HepG2 (cell line): ENCODE results near the gene ASGR1. TPM values are rescaled to one million over a fixed set of nuclear protein-coding genes. Genes with fewer than 3 reads are reported as not detected.
A peak's percentile ranks its signal among the peaks of the same experiment; 100 is the strongest.

Experiments used
- ATM ChIP-seq: fragments of 450-650 bp; IDR thresholded peaks from 2 replicates; pipeline ENCODE4 v1.7.1; 2017; ENCODE audit warnings: mild to moderate bottlenecking, borderline replicate concordance
- BORCS8-MEF2B ChIP-seq: sonication (generic); formaldehyde crosslinking; IDR thresholded peaks from 2 replicates; pipeline ENCODE4 v1.8.0; 2022; ENCODE audit warnings: mild to moderate bottlenecking, missing genetic modification reagents
- HNF4A ChIP-seq: sonication (generic); formaldehyde crosslinking; IDR thresholded peaks from 2 replicates; pipeline ENCODE4 v1.4.0; 2020; ENCODE audit warnings: missing genetic modification reagents
- KAT2B ChIP-seq: fragments of 150-350 bp; IDR thresholded peaks from 2 replicates; pipeline ENCODE4 v1.6.1; 2014; ENCODE audit warnings: low read depth, low read length, borderline replicate concordance
- KLF12 ChIP-seq: sonication (generic); formaldehyde crosslinking; IDR thresholded peaks from 2 replicates; pipeline ENCODE4 v1.4.0; 2020; ENCODE audit warnings: missing genetic modification reagents, borderline replicate concordance
- MEIS1 ChIP-seq: sonication (generic); formaldehyde crosslinking; IDR thresholded peaks from 2 replicates; pipeline ENCODE4 v1.9.0; 2021; ENCODE audit warnings: mild to moderate bottlenecking, missing genetic modification reagents, moderate library complexity, borderline replicate concordance
- NPAS2 ChIP-seq: sonication (generic); formaldehyde crosslinking; IDR thresholded peaks from 2 replicates; pipeline ENCODE4 v1.8.0; 2022; ENCODE audit warnings: mild to moderate bottlenecking, missing genetic modification reagents, borderline replicate concordance
- PRMT3 ChIP-seq: sonication (generic); formaldehyde crosslinking; IDR thresholded peaks from 2 replicates; pipeline ENCODE4 v1.8.1; 2022; ENCODE audit warnings: low read depth, mild to moderate bottlenecking, moderate library complexity, missing genetic modification reagents, borderline replicate concordance
- RBM22 ChIP-seq: fragments of 200-400 bp; formaldehyde crosslinking; optimal IDR thresholded peaks from 2 replicates; pipeline ENCODE3; 2017; ENCODE audit warnings: mild to moderate bottlenecking, low read length, moderate library complexity
- RCOR2 ChIP-seq: IDR thresholded peaks from 2 replicates; pipeline ENCODE4 v1.6.1; 2016; ENCODE audit warnings: missing biosample characterization, missing genetic modification reagents
- SP5 ChIP-seq: IDR thresholded peaks from 2 replicates; pipeline ENCODE4 v1.6.1; 2016; ENCODE audit warnings: low read depth, borderline replicate concordance
- SUZ12 ChIP-seq: fragments of 150-350 bp; IDR thresholded peaks from 2 replicates; pipeline ENCODE4 v1.6.1; 2014; ENCODE audit warnings: low read depth, low read length
- ZFYVE20 ChIP-seq: sonication (generic); formaldehyde crosslinking; IDR thresholded peaks from 2 replicates; pipeline ENCODE4 v1.8.0; 2023; ENCODE audit warnings: low read depth, mild to moderate bottlenecking, moderate library complexity, missing genetic modification reagents, borderline replicate concordance
- ZKSCAN5 ChIP-seq: sonication (generic); formaldehyde crosslinking; IDR thresholded peaks from 2 replicates; pipeline ENCODE4 v1.5.1; 2020; ENCODE audit warnings: mild to moderate bottlenecking, missing genetic modification reagents
- ZNF3 ChIP-seq: IDR thresholded peaks from 2 replicates; pipeline ENCODE4 v1.7.0; 2017; ENCODE audit warnings: inconsistent platforms
- ZNF30 ChIP-seq: sonication (generic); formaldehyde crosslinking; IDR thresholded peaks from 2 replicates; pipeline ENCODE4 v1.5.0; 2020; ENCODE audit warnings: mild to moderate bottlenecking, missing genetic modification reagents
- ZNF333 ChIP-seq: sonication (generic); formaldehyde crosslinking; IDR thresholded peaks from 2 replicates; pipeline ENCODE4 v1.4.0; 2020; ENCODE audit warnings: mild to moderate bottlenecking, missing genetic modification reagents, borderline replicate concordance
- ZNF567 ChIP-seq: sonication (generic); formaldehyde crosslinking; IDR thresholded peaks from 2 replicates; pipeline ENCODE4 v1.8.1; 2023; ENCODE audit warnings: mild to moderate bottlenecking, missing genetic modification reagents, borderline replicate concordance
- ZNF572 ChIP-seq: sonication (generic); formaldehyde crosslinking; IDR thresholded peaks from 2 replicates; pipeline ENCODE4 v1.5.1; 2020; ENCODE audit warnings: mild to moderate bottlenecking, missing genetic modification reagents
- ZSCAN25 ChIP-seq: sonication (generic); formaldehyde crosslinking; IDR thresholded peaks from 2 replicates; pipeline ENCODE4 v1.8.0; 2022; ENCODE audit warnings: mild to moderate bottlenecking, missing genetic modification reagents
- ZSCAN9 ChIP-seq: IDR thresholded peaks from 2 replicates; pipeline ENCODE4 v1.6.1; 2016; ENCODE audit warnings: borderline replicate concordance
- polyA plus RNA-seq, 8 experiments: library from polyadenylated mRNA; depleted of rRNA in 3 of 8; stranded (reverse) in 7 of 8; unstranded in 1 of 8; fragments of >200 nt; fragmentation: Illumina TruSeq in 4 of 8; extraction: Trizol in 4 of 8; gene quantifications; 2 replicates each; pipeline versions ENCODE4 v1.2.1 to v1.2.3, GENCODE V29; 2011 to 2016; ENCODE audit warnings: low read depth in 4 of 8, missing spikeins in 1 of 8, mixed read lengths in 1 of 8; ENCODE audit not compliant: insufficient read depth in 1 of 8
- total RNA-seq, 5 experiments: library from RNA; depleted of rRNA; stranded (reverse); fragments of >200 nt; fragmentation: Illumina TruSeq; extraction: Trizol; gene quantifications; 2 replicates each; pipeline ENCODE4 v1.2.3, GENCODE V29; 2016; ENCODE audit warnings: low read depth in 1 of 5
- TF ChIP-seq, protein P1 (sequence below): sonication (generic); formaldehyde crosslinking; IDR thresholded peaks from 2 replicates; pipeline ENCODE4 v1.9.0; 2021; ENCODE audit warnings: missing genetic modification reagents, borderline replicate concordance
- TF ChIP-seq, protein P2 (sequence below): sonication (generic); formaldehyde crosslinking; IDR thresholded peaks from 2 replicates; pipeline ENCODE4 v1.4.0; 2020; ENCODE audit warnings: mild to moderate bottlenecking, low read depth, missing genetic modification reagents
- TF ChIP-seq, protein P3 (sequence below): sonication (generic); formaldehyde crosslinking; conservative IDR thresholded peaks from 2 replicates; pipeline ENCODE4 v1.4.0; 2020; ENCODE audit warnings: missing genetic modification reagents

Gene ASGR1
- total and polyA plus RNA-seq, 2 of the 13 experiments (the other 11 are each of a cell fraction or from before 2014, with no cell fraction given) = 353 to 796 TPM

DNA sequence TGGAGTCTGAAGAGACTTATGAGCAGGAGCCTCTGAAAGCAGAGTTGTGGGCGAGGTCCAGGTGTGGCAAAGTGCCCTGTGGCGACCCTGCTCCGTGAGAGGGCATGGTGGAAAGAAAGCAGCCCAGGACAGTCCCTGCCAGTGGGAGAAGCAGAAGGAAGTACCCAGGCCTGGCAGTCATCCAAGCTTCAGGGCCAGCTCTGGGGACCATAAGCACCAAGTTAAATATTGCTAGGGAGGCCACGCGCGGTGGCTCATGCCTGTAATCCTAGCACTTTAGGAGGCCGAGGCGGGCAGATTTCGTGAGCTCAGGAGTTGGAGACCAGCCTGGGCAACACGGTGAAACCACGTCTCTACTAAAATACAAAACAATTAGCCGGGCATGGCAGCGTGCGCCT, 4.9 kb upstream of the ASGR1 start (continued):
- TF ChIP-seq, protein P1, sequence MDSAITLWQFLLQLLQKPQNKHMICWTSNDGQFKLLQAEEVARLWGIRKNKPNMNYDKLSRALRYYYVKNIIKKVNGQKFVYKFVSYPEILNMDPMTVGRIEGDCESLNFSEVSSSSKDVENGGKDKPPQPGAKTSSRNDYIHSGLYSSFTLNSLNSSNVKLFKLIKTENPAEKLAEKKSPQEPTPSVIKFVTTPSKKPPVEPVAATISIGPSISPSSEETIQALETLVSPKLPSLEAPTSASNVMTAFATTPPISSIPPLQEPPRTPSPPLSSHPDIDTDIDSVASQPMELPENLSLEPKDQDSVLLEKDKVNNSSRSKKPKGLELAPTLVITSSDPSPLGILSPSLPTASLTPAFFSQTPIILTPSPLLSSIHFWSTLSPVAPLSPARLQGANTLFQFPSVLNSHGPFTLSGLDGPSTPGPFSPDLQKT (CRISPR knock-in tag) = no peak
- TF ChIP-seq ZNF567 (CRISPR knock-in tag) = no peak
- TF ChIP-seq ZNF3 (CRISPR knock-in tag) = no peak
- TF ChIP-seq BORCS8-MEF2B (CRISPR knock-in tag) = no peak; the same call in 1 of the 2 replicates
- TF ChIP-seq RCOR2 (CRISPR knock-in tag) = no peak
- peak; percentile 17; the same call in 1 of the 2 replicates for TF ChIP-seq HNF4A (CRISPR knock-in tag)
- TF ChIP-seq, protein P2, sequence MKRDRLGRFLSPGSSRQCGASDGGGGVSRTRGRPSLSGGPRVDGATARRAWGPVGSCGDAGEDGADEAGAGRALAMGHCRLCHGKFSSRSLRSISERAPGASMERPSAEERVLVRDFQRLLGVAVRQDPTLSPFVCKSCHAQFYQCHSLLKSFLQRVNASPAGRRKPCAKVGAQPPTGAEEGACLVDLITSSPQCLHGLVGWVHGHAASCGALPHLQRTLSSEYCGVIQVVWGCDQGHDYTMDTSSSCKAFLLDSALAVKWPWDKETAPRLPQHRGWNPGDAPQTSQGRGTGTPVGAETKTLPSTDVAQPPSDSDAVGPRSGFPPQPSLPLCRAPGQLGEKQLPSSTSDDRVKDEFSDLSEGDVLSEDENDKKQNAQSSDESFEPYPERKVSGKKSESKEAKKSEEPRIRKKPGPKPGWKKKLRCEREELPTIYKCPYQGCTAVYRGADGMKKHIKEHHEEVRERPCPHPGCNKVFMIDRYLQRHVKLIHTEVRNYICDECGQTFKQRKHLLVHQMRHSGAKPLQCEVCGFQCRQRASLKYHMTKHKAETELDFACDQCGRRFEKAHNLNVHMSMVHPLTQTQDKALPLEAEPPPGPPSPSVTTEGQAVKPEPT (CRISPR knock-in tag) = 0 out of 2 replicates have a peak, but pooled peaks have one; percentile 48
- no peak for TF ChIP-seq RBM22
- TF ChIP-seq ZKSCAN5 (CRISPR knock-in tag) = no peak
- 0 out of 2 replicates have a peak, but pooled peaks have one; percentile 26 for TF ChIP-seq ZSCAN9
- TF ChIP-seq ZFYVE20 (CRISPR knock-in tag) = no peak
- no peak for TF ChIP-seq ATM
- no peak for TF ChIP-seq SP5 (CRISPR knock-in tag)
- TF ChIP-seq, protein P3, sequence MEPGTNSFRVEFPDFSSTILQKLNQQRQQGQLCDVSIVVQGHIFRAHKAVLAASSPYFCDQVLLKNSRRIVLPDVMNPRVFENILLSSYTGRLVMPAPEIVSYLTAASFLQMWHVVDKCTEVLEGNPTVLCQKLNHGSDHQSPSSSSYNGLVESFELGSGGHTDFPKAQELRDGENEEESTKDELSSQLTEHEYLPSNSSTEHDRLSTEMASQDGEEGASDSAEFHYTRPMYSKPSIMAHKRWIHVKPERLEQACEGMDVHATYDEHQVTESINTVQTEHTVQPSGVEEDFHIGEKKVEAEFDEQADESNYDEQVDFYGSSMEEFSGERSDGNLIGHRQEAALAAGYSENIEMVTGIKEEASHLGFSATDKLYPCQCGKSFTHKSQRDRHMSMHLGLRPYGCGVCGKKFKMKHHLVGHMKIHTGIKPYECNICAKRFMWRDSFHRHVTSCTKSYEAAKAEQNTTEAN (CRISPR knock-in tag) = no peak; the same call in 1 of the 2 replicates
- no peak for TF ChIP-seq KLF12 (CRISPR knock-in tag)
- TF ChIP-seq ZNF572 (CRISPR knock-in tag) = no peak
- no peak for TF ChIP-seq SUZ12
- no peak for TF ChIP-seq NPAS2
- no peak for TF ChIP-seq ZNF333 (CRISPR knock-in tag)
- TF ChIP-seq KAT2B = no peak
- no peak for TF ChIP-seq PRMT3 (CRISPR knock-in tag)
- no peak for TF ChIP-seq ZNF30
- no peak for TF ChIP-seq MEIS1 (CRISPR knock-in tag)
- TF ChIP-seq ZSCAN25 (CRISPR knock-in tag) = no peak; the same call in 1 of the 2 replicates
